Smooth muscle cell (in vitro differentiated cells): Measurements from ENCODE around the gene RPS6KA2. TPM values are rescaled to one million over a fixed set of nuclear protein-coding genes. Genes with fewer than 3 reads are reported as not detected.

Experiments used
- DNase-seq: peaks from one replicate; lab custom pipeline; 2025; ENCODE audit not compliant: unreplicated experiment; lab: John Stamatoyannopoulos, UW
- H2AFZ ChIP-seq: fragments of 200-600 bp; sonication (generic); 2 replicates; pipeline ENCODE4 v1.6.0; 2016; ENCODE audit warnings: antibody characterized with exemption, low read depth, mild to moderate bottlenecking
- H3F3A ChIP-seq: fragments of 200-600 bp; sonication (generic); 2 replicates; pipeline ENCODE4 v1.6.0; 2017; ENCODE audit warnings: antibody characterized with exemption, low read depth
- H3K27ac ChIP-seq: fragments of 200-600 bp; sonication (generic); 2 replicates; pipeline ENCODE4 v1.5.1; 2016; ENCODE audit warnings: low read depth, mild to moderate bottlenecking
- H3K27me3 ChIP-seq: fragments of 200-600 bp; sonication (generic); 2 replicates; pipeline ENCODE4 v1.6.1; 2016; ENCODE audit warnings: low read depth, mild to moderate bottlenecking
- H3K36me3 ChIP-seq: fragments of 200-600 bp; sonication (generic); 2 replicates; pipeline ENCODE4 v1.5.1; 2016; ENCODE audit warnings: low read depth
- H3K4me1 ChIP-seq: fragments of 200-600 bp; sonication (generic); 2 replicates; pipeline ENCODE4 v1.5.1; 2016; ENCODE audit warnings: low read depth
- H3K4me2 ChIP-seq: fragments of 200-600 bp; sonication (generic); 2 replicates; pipeline ENCODE4 v1.6.0; 2016; ENCODE audit warnings: mild to moderate bottlenecking
- H3K4me3 ChIP-seq: fragments of 200-600 bp; sonication (generic); 2 replicates; pipeline ENCODE4 v1.5.1; 2016; ENCODE audit warnings: mild to moderate bottlenecking
- H3K79me2 ChIP-seq: fragments of 200-600 bp; sonication (generic); 2 replicates; pipeline ENCODE4 v1.6.0; 2016; ENCODE audit warnings: low read depth, mild to moderate bottlenecking
- H3K9ac ChIP-seq: fragments of 200-600 bp; sonication (generic); 2 replicates; pipeline ENCODE4 v1.6.0; 2016; ENCODE audit warnings: low read depth
- H3K9me3 ChIP-seq: fragments of 200-600 bp; sonication (generic); replicated peaks from 2 replicates; pipeline ENCODE4 v1.5.1; 2016; ENCODE audit warnings: low read depth
- H4K20me1 ChIP-seq: fragments of 200-600 bp; sonication (generic); 2 replicates; pipeline ENCODE4 v1.6.0; 2016; ENCODE audit warnings: low read depth
- WGBS: methylation state at CpG from one replicate; pipeline ENCODE4 v1.1.7; 2016; ENCODE audit warnings: low lambda C conversion rate; 5-methylcytosine and 5-hydroxymethylcytosine counted together
- polyA plus RNA-seq: library from polyadenylated mRNA; unstranded; fragments of >200 nt; fragmentation: Nextera tagmentation; extraction: Ambion mirVana; gene quantifications from 2 replicates; pipeline ENCODE4 v1.2.1, GENCODE V29; 2016
- total RNA-seq: library from RNA; depleted of rRNA; stranded (reverse); fragments of >200 nt; gene quantifications from 2 replicates; pipeline ENCODE4 v1.2.3, GENCODE V29; 2014
- TF ChIP-seq, protein P1 (sequence below): fragments of 200-600 bp; sonication (generic); IDR thresholded peaks from 2 replicates; pipeline ENCODE4 v1.5.1; 2017; ENCODE audit warnings: borderline replicate concordance, mild to moderate bottlenecking, antibody characterized with exemption; ENCODE audit not compliant: insufficient read depth, poor library complexity, severe bottlenecking

Gene RPS6KA2
- total and polyA plus RNA-seq, 2 experiments from 2014 or later = 7.8 to 10.4 TPM

DNA sequence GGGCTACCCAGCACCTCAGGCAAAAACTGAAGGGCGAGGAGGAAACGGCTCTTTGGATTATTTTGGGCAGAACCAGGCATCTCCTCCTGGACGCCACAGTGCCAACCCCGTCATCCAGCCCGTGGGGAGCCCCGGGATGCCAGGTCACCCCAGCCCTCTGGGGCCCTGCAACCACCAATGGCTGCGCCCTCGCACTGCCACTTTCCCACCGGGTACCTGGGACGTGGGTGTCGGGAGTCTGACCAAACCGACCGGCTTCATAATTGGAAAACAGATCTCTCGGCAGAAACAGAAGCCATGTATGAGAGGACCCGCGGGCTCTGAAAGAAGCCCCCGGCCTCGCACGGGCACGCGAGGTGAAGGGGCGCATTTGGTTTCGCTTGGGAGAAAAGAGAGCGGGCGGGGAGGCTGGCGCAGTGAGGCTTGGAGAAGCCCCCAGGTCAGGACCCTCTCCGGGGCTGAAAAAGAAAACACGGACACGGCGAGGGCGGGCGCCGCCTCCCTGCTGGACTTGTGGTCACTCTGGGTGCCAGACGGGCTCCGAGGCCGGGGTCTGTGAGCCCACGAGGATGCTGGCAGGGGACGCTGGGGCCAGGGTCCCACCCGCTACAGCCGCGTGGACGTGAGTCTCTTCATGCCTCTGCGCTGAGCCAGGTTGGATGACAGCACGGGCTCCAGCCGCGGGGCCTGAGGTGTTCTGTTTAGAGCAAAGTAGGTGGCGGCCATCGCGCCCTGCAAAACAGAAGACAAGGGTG lies 214.7 kb downstream of the RPS6KA2 start:
- WGBS = 95% methylated on average over 49 of the region's 49 CpGs
- Histone ChIP-seq H3K9me3 (no peaks in the 10 kb centered on the region), H2AFZ (no peak overlapping the region), H4K20me1 (no peaks in the 10 kb centered on the region), H3K9ac (no peak overlapping the region), H3K36me3 (no peaks in the 10 kb centered on the region), H3F3A (no peaks in the 10 kb centered on the region), H3K27ac (no peak overlapping the region), H3K4me3 (no peak overlapping the region), H3K4me1 (no peaks in the 10 kb centered on the region), H3K27me3 (no peaks in the 10 kb centered on the region), H3K4me2 (no peak overlapping the region), H3K79me2 (no peaks in the 10 kb centered on the region)
- TF ChIP-seq, protein P1, sequence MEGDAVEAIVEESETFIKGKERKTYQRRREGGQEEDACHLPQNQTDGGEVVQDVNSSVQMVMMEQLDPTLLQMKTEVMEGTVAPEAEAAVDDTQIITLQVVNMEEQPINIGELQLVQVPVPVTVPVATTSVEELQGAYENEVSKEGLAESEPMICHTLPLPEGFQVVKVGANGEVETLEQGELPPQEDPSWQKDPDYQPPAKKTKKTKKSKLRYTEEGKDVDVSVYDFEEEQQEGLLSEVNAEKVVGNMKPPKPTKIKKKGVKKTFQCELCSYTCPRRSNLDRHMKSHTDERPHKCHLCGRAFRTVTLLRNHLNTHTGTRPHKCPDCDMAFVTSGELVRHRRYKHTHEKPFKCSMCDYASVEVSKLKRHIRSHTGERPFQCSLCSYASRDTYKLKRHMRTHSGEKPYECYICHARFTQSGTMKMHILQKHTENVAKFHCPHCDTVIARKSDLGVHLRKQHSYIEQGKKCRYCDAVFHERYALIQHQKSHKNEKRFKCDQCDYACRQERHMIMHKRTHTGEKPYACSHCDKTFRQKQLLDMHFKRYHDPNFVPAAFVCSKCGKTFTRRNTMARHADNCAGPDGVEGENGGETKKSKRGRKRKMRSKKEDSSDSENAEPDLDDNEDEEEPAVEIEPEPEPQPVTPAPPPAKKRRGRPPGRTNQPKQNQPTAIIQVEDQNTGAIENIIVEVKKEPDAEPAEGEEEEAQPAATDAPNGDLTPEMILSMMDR = no peak
- no peak for DNase-seq

DNA sequence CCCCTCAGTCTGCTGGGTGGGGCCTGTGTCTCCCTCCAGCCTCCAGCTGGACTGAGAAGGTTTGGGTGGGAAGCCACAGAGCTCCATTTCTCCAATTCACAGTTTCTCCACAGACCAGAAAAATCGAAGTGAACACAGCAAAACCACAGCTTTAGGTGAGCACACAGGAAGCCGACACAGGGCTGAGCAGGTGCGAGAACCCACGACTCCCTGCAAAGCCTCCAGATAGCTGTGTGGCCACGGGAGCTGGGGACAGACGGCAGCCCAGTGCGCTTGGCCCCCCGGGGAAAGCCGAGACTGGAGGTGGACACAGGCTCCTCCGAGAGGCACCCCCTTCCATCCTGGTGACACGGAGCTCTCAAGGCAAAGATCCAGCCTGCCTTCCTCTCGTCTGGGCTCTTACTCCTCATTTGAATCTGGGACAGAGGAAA lies 215.3 kb downstream of the RPS6KA2 start:
- Histone ChIP-seq H3K9ac (no peak overlapping the region), H3K4me3 (no peak overlapping the region), H3K36me3 (no peaks in the 10 kb centered on the region), H3K79me2 (no peaks in the 10 kb centered on the region), H3K9me3 (no peaks in the 10 kb centered on the region), H3F3A (no peaks in the 10 kb centered on the region), H3K4me2 (no peak overlapping the region), H3K4me1 (no peaks in the 10 kb centered on the region), H3K27me3 (no peaks in the 10 kb centered on the region), H2AFZ (no peak overlapping the region), H4K20me1 (no peaks in the 10 kb centered on the region), H3K27ac (no peak overlapping the region)
- DNase-seq = no peak
- TF ChIP-seq, protein P1 = no peak
- WGBS = 92% methylated on average over 12 of the region's 12 CpGs

DNA sequence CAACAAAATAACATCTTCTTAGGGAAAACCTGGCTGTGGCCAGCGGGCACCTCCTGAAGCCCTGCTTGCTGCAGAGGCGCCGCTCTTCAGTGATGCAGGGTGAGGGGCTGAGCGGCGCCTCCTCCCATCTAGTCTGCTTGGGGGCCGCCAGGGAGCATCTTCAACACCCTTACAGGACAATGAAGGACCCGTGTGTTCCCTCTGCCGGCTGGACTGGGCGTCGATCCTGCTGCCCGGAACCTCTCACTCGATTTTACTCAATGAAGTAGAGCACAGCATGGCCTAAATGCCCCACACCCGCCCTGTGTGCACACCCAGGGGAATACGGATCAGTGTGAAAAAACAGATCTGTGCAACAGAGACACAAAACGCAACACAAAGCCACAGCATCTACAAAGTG lies 215.8 kb downstream of the RPS6KA2 start:
- Histone ChIP-seq H2AFZ (no peak overlapping the region), H3K27me3 (no peaks in the 10 kb centered on the region)
- 95% methylated on average over 15 of the region's 15 CpGs for WGBS

More for the DNA sequence above, 215.8 kb downstream of the RPS6KA2 start:
- H4K20me1 ChIP-seq = no peaks in the 10 kb centered on the region
- DNase-seq = no peak
- H3K9me3 ChIP-seq = no peaks in the 10 kb centered on the region
- no peak overlapping the region for H3K9ac ChIP-seq
- H3K27ac ChIP-seq = no peak overlapping the region
- no peaks in the 10 kb centered on the region for H3K36me3 ChIP-seq
- no peak overlapping the region for H3K4me2 ChIP-seq
- H3K79me2 ChIP-seq = no peaks in the 10 kb centered on the region
- no peaks in the 10 kb centered on the region for H3F3A ChIP-seq
- no peaks in the 10 kb centered on the region for H3K4me1 ChIP-seq
- TF ChIP-seq, protein P1 = no peak
- no peak overlapping the region for H3K4me3 ChIP-seq
